GM19193 (cell line): ENCODE data around the gene AVPI1.

Experiments used
- POLR2A ChIP-seq: IDR thresholded peaks from 4 replicates; pipeline ENCODE4 v1.6.1; 2011; ENCODE audit not compliant: insufficient read depth, insufficient read length; ENCODE audit errors: extremely low read depth

The AVPI1 gene

GRCh38 chr10:97701438-97702069 lies 14.5 kb upstream of the AVPI1 start:
- TF ChIP-seq POLR2A: no peak

- no peak for TF ChIP-seq POLR2A
Measured at GRCh38 chr10:97690133-97690532, 3.1 kb upstream of the AVPI1 start.

GRCh38 chr10:97689559-97690020 lies 2.5 kb upstream of the AVPI1 start:
- TF ChIP-seq POLR2A: no peak

GRCh38 chr10:97687785-97688781 lies 1.0 kb upstream of the AVPI1 start:
- TF ChIP-seq POLR2A: no peak

- no peak for TF ChIP-seq POLR2A
Measured at GRCh38 chr10:97686301-97686961, 610 bp downstream of the AVPI1 start.

- no peak for TF ChIP-seq POLR2A
Measured at GRCh38 chr10:97685395-97685958, 1.6 kb downstream of the AVPI1 start.

GRCh38 chr10:97684866-97685394 lies 2.1 kb downstream of the AVPI1 start:
- TF ChIP-seq POLR2A: no peak

- no peak for TF ChIP-seq POLR2A
Measured at GRCh38 chr10:97683556-97684367, 3.3 kb downstream of the AVPI1 start.

- no peak for TF ChIP-seq POLR2A
Measured at GRCh38 chr10:97682042-97682441, 5.0 kb downstream of the AVPI1 start.

GRCh38 chr10:97679594-97679993 lies 7.4 kb downstream of the AVPI1 start:
- no peak for TF ChIP-seq POLR2A

GRCh38 chr10:97676770-97677581 lies 10.1 kb downstream of the AVPI1 start:
- TF ChIP-seq POLR2A: no peak

GRCh38 chr10:97675222-97675621 lies 11.8 kb downstream of the AVPI1 start:
- TF ChIP-seq POLR2A: no peak
